Raji (cell line): Measurements from ENCODE around the gene GALNT4.

Experiments used
- POLR2A ChIP-seq: IDR thresholded peaks from 2 replicates; pipeline ENCODE4 v1.6.1; 2011; ENCODE audit warnings: low read depth, low read length, control low read depth; ENCODE audit not compliant: insufficient read depth

Gene GALNT4

DNA sequence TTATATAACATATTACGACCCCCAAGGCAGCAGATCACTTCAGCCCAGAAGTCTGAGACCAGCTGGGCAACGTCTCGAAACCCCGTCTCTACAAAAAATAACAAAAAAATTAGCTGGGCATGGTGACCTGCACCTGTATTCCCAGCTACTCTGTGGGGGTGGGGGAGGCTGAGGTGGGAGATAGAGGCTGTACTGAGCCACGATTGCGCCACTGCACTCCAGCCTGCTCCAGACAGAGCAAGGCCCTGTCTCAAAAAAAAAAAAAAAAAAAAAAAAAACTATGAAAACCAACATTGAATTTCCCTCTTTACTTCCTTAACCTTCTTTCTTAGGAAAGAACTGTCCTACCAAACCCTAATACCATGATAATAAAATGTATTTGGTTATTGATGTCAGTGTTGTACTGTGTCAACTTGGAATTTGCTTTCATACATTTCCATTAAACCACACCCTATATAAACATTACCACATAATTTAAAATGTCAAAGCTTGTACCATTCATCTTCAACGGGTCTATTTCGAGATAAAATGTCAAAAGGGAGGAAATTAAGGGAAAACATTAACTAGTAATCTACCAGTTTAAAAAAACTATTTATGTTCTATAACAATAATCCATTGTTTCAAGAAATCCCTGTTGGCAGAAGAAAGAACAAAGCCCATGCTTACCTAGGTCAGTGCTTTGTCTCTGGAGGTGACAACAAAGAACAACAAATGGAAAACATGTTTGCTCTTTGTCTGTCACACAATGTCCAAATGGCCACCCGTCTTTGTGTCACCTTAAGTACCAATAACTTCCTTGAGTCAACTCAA lies 17.4 kb downstream of the GALNT4 start:
- no peak for TF ChIP-seq POLR2A

DNA sequence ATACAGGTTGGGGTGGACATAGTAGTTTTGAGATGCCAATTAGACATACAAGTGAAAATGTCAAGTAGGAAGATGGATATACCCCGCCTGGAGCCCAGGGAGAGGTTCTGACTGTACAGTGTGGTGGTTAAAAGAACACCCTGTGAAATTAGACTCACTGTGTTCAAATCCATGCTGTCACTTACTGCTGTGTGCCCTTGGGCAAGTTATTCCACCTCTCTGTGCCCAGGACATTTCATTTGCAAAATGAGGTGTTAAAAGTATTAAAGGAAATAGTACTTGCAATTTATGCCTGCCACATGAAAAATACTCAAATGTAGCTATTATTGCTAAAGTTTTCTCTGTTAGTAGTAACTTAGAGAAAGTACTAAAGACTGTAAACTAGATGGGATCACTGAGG lies 18.5 kb downstream of the GALNT4 start:
- no peak for TF ChIP-seq POLR2A

DNA sequence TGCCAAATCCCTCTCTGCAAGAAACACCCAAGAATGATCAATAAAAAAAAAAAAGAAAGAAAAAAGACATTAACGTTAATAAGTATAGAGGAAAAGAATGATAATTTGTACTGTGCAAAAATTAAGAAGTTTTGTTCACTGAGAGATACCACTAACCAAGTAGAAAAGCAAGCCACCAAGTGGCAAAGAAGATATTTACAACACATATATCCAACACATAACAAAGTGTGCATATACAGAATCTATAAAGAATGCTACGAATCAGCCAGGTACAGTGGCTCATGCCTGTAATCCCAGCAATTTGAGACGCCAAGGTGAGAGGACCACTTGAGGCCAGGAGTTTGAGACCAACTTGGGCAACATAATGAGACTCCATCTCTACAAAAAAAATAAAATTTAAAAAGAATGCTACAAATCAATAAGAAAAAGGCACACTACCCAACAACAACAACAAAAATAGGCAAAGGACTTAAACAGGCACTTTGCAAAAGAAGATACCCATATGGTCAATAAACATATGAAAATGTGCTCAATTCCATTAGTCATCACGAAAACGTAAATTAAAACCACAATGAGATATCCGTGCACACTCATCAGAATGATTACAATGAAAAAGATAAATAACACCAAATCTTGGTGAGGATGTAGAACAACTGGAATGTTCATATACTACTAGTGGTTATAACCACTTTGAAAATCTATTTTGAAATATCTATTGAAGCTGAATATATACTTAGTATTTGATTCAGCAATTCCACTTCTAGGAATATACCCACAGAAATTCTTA lies 19.8 kb downstream of the GALNT4 start:
- no peak for TF ChIP-seq POLR2A

DNA sequence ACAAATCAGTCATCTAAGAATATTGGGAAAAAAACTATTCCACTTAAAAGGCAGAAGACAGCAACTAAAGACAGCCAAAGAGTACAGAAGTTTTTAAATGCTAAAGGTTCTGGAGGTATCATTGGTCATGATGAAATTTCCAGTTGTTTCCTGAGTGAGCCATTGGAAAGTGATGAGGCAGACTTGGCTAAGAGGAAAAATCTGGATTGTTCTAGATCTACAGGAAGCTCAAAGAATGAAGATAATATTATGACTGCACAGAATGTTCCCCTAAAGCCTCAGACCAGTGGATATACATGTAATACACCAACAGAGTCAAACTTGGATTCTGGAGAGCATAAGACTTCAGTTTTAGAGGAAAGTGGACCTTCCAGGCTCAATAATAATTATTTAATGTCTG lies 22.8 kb downstream of the GALNT4 start:
- TF ChIP-seq POLR2A: no peak

DNA sequence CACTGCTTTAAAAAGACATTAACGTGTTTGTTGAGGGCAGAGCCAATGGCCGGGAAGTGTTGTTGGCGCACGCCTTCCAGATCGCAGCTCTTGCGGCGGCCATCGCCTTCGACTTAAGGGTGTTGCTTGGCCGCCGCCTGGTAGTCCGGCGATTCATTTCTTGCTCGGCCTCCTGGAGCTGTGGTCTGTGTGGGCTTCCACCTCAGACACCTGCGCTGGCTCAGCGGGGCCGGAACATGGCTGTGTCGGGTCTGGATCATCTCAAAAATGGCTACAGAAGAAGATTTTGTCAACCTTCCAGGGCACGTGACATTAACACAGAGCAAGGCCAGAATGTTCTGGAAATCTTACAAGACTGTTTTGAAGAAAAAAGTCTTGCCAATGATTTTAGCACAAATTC lies 24.7 kb downstream of the GALNT4 start:
- TF ChIP-seq POLR2A: no peak

DNA sequence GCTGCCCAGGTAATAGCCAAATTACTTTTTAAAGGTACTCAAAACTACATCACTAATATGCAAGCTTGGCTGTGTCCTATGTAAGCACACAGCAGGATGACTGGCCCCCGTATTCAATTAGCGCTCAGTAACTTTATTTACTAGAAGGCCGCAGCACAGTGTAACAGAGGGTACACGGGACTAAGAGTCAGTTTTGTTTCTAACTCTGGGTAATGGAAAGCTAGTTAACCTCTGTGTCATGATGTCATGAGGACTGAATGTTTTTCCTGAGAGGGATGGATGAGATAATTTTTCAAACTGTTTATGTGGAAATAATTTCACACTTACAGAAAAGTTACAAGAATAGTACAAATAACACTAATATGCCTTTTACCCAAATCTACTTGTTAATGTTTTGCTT lies 27.1 kb downstream of the GALNT4 start:
- TF ChIP-seq POLR2A: no peak

DNA sequence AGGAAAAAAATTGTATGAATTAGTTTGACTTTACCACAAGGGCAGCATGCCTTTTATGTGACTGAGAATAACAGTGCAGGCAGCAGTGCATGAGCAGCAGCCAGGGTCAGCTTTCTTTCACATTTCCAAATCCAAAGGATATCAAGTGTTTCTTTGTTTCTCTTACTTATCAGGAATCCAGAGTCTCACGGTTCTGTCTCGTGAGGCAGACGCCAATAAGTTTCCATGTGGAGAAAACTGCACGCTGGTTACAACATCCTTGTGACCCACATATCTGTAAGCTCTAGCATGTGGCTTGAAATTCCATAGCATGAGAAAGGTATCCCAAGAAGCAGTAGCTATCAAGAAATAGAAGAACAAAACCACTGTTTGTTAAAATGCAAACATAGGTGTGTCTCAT lies 27.6 kb downstream of the GALNT4 start:
- TF ChIP-seq POLR2A: no peak

DNA sequence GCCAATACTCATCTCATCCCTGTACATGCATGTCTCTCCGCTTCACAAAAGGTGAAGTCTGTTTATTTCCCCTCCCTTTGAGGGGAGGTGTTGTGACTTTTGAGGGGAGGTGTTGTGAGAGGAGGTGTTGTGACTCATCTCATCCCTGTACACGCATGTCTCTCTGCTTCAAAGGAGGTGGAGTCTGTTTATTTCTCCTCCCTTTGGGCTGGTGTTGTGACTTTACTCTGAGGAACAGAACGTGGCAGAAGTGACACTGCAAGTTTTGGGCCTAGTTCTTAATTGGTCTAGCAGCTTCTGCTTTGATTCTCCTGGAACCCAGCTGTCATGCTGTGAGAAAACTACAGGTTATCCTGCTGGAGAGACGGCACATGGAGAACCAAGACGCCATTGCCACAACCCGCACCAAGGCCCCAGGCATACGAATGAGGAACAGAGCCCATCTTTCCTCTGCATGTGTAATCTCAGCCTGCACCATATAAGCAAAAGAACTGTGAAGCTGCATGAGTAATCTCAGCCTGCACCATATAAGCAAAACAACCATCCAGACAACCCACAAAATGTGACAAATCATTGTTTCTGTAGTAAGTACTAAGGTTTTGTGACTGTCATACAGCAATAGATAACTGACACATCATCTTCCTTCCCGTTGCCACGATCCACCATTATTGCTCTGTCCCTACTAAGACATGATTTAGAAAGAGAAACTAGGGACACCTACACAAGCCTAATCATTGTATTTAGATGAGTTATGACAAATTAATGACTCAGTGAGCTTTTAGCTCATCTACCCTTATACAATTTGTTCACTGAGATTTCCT lies 30.0 kb downstream of the GALNT4 start:
- TF ChIP-seq POLR2A: no peak

DNA sequence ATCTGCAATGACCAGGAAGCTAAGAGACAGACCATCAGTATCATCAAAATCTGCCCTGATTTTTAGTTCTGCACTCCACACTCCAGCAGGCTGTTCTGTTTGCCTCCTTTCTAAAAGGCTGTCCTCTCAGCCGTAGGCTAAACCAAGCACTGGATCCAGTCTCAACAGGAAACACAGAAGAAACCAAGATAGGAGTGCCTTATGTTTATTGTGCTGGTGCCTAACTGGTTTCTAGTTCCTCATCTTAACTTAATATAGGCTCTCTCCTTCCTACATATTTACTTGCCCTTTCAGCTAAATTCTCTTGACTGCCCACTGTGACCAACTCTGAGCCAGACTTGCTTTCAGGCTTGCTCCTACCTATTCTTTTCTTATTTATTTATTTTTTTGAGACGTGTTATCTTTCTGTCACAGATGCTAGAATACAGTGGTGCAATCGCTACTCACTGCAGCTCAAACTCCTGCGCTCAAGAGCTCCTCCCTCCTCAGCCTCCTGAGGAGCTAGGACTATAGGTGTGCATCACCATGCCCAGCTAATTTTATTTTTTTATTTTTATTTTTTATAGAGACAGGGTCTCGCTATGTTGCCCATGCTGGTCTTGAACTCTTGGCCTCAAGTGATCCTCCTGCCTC lies 30.8 kb downstream of the GALNT4 start:
- no peak for TF ChIP-seq POLR2A

DNA sequence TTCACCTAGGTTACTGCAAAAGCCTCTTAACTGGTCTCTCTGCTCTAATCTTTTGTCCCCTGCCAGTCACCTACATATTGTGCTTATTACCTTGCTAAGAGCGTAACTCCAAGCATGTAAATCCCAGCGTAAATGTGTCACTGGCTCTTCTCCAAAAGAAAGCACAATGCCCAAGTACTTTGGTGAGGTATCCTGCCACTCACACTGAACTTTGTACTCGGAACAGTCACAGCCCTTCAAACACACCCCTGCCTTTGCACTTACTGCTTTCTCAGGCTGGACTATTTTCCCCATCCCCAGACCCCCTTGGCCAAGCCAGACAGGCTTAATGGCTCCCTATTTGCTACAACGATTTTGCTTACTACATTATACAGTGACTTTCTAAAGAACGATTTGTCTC lies 31.7 kb downstream of the GALNT4 start:
- no peak for TF ChIP-seq POLR2A

DNA sequence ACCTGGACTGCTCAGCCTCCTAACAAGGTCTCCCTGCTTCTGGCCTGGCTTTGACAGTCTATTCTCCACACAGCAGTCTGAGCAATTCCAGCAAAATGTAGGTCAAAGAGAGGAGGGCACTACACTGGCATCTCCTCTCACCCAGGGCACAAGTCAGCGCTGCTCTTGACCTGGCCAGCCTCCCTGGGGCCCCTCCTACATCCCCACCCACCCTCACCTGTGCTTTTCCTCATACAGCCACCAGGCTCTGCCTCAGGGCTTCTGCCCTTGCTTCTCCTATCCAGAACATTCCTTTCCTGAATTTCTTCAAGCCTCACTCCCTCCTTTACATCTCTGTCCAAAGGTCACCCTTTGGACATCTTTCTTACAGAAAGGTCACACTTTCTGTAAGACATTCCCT lies 33.7 kb downstream of the GALNT4 start:
- no peak for TF ChIP-seq POLR2A

DNA sequence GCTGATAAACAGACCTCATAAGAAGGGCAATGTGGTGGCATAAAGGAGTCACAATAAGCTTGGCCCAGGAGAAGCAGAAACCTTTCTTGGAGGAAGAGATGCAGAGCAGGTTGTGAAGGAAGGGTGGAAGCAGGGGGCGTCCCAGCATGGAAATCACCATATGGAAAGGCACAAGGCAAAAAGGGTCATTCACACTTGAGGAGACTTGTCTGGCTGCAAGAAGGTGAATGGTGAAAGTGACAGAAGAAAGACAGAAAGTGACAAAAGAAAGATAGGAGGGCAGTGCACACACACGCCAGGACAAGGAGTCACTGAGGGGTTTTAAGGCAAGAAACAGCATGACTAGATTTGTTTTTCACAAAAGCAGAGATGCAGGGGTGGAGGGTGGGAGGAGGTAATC lies 38.3 kb downstream of the GALNT4 start:
- TF ChIP-seq POLR2A: no peak

DNA sequence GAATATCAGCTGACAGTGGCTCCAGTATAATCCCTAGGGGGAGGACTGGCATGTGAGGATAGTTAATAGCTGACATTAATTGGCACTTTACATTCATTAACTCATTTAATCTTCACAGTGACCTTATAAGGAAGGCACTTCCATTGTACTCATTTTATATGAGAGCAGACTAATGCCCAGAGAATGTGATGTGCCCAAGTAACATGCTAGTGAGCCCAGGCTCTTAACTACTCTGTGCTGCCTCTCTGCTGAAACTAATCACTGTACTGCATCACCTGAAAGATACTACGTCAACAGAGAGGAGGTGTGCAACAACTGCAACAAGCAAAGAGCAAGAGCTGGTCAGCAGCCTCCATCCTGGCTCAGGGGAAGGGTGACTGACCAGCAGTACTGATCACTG lies 40.1 kb downstream of the GALNT4 start:
- TF ChIP-seq POLR2A: no peak

DNA sequence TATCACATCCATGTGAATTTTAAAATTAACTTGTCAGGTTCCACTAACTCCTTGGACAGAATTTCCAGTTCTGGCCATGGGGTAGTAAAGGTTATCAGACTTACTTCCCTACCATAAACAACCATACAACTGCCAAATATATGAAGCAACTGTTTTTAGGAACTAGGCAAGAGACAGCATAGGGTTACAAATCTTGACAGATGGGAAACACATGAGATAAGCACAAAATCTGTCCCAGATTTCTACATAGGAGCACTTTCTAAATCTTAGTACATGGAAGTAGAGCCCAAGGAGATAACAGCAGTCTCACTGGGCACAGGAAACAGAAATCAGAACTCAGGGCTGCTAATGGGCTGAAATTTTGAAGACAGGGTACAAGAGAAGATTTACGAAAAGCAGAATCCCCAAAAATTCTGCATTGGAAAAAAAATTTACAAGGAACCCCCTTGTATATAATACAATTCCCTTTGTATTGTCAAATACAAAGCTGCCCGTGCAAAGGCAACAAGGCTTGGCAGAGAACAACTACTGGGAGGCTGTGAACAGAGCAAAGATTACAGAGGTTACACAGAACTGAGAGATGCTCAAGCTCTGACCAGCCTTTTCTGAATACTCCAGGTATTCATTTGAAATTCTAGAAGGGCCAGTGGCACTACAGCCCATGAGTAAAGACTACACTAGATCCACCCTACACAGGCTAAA lies 43.2 kb downstream of the GALNT4 start:
- no peak for TF ChIP-seq POLR2A
